ENCODE results near the gene PLEKHM2.
A peak's percentile ranks its signal among the peaks of the same experiment; 100 is the strongest.

The PLEKHM2 gene

DNA sequence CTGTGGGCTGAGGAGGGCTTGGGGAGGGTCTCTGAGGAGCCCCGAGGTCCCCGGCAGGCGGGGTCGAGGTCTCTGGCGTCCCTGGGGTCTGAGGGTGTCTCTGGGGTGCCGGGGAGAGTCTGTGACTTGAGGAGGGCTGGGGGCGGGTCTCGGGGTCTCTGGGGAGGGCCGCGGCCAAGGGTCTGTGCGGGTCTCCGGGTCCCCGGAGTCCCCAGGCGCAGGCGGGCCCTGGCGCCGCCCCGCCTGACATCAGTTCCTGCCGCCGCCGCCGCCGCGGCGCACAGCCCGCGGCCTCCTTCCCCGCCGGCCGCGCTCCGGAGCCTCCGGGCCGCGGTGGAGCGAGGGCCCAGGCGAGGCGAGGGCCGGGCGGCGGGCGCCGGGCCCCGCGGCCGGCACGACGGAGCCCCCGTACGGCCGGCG lies at the start of gene PLEKHM2:
PLEKHM2 (plus strand) TSS at position 279 of the 420 bp plus-strand sequence. CDS start 239 bp downstream, outside the sequence.
- H3K27ac ChIP-seq = peak within 1 kb of the TSS; percentile 69
- no peak for TF ChIP-seq CTCF (IDR thresholded peaks at IDR 0.05)
- no peak for TF ChIP-seq ZFX (IDR thresholded peaks at IDR 0.05; ENCODE audit: borderline replicate concordance)

DNA sequence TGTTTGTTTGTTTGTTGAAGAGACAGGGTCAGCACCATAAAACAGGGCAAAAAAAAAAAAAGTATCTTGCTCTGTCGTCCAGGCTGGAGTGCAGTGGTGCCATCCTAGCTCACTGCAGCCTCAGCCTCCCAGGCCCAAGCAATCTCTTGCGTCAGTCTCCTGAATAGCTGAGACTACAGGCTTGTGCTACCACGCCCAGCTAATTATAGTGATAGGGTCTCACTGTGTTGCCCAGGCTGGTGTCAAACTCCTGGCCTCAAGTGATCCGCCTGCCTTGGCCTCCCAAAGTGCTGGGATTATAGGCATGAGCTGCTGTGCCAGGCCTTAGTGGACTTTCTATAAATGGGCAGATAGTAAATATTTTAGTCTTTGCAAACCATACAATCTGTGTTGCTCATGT lies 47.7 kb upstream of the PLEKHM2 start:
- no peak for TF ChIP-seq ZFX (IDR thresholded peaks at IDR 0.05; ENCODE audit: borderline replicate concordance)
- TF ChIP-seq CTCF (IDR thresholded peaks at IDR 0.05) = no peak
- H3K27ac ChIP-seq = no peak overlapping the region

DNA sequence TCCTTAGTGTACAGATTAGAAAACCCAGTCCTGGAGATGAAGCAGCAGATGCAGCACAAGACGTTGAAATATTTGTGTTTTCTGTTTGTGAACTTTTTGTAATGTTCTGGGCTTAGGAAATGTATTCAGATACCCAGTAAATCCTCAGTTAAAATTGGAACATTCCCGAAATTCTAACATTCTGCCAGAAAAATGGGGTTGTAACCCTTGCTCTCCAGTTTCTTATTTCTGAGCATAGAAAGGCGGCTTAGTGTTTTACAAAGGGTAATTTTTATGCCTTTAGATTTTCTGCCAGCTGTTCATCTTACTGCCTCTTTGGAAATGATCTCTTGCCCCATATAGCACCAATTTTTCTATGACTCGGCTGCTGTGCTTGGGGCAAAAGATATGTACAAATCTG lies 46.3 kb upstream of the PLEKHM2 start:
- H3K27ac ChIP-seq = no peak overlapping the region

GRCh38 chr1:15639262-15639661 lies 44.9 kb upstream of the PLEKHM2 start:
- TF ChIP-seq CTCF (IDR thresholded peaks at IDR 0.05) (no peak), ZFX (IDR thresholded peaks at IDR 0.05; ENCODE audit: borderline replicate concordance) (no peak)

More for the DNA sequence above, 46.3 kb upstream of the PLEKHM2 start:
- TF ChIP-seq ZFX (IDR thresholded peaks at IDR 0.05; ENCODE audit: borderline replicate concordance) = no peak
- TF ChIP-seq CTCF (IDR thresholded peaks at IDR 0.05) = no peak

GRCh38 chr1:15639931-15640330 lies 44.2 kb upstream of the PLEKHM2 start:
- no peak for TF ChIP-seq CTCF (IDR thresholded peaks at IDR 0.05)
- no peak for TF ChIP-seq ZFX (IDR thresholded peaks at IDR 0.05; ENCODE audit: borderline replicate concordance)
- no peak overlapping the region for H3K27ac ChIP-seq

More at GRCh38 chr1:15639262-15639661, 44.9 kb upstream of the PLEKHM2 start:
- H3K27ac ChIP-seq = no peak overlapping the region

GRCh38 chr1:15640667-15641066 lies 43.5 kb upstream of the PLEKHM2 start:
- no peak overlapping the region for H3K27ac ChIP-seq

GRCh38 chr1:15649937-15650336 lies 34.2 kb upstream of the PLEKHM2 start:
- H3K27ac ChIP-seq = no peak overlapping the region
- TF ChIP-seq CTCF (IDR thresholded peaks at IDR 0.05) (no peak), ZFX (IDR thresholded peaks at IDR 0.05; ENCODE audit: borderline replicate concordance) (no peak)

More at GRCh38 chr1:15640667-15641066, 43.5 kb upstream of the PLEKHM2 start:
- TF ChIP-seq ZFX (IDR thresholded peaks at IDR 0.05; ENCODE audit: borderline replicate concordance) = no peak
- TF ChIP-seq CTCF (IDR thresholded peaks at IDR 0.05) = no peak
